ENCODE data around the gene PRKAR2B.

Gene PRKAR2B

DNA sequence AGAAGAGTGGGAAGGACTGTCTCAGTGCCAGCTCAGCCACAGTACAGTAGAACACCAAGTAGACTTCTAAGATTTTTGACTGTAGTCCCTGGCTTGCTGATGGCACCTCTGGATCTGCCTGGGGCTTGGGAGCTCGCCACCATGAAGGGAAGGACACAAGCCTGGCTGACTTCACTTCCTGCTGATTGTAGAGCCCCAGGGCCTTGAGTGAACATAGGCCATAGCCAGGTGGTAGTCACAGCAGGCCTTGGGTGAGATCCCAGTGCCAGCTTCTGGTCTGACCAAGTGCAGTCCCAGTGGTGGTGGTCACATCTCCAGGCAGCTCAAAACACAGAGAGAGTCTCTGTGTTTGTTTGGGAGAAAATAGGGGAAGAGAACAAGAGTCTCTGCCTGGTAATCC, 66.7 kb downstream of the PRKAR2B start:
- no peak overlapping the region for H3K27ac Mint-ChIP-seq
- H3K27me3 Mint-ChIP-seq (ENCODE audit: low read depth, poor library complexity), result no peaks in the 10 kb centered on the region
- TF ChIP-seq, protein P1, sequence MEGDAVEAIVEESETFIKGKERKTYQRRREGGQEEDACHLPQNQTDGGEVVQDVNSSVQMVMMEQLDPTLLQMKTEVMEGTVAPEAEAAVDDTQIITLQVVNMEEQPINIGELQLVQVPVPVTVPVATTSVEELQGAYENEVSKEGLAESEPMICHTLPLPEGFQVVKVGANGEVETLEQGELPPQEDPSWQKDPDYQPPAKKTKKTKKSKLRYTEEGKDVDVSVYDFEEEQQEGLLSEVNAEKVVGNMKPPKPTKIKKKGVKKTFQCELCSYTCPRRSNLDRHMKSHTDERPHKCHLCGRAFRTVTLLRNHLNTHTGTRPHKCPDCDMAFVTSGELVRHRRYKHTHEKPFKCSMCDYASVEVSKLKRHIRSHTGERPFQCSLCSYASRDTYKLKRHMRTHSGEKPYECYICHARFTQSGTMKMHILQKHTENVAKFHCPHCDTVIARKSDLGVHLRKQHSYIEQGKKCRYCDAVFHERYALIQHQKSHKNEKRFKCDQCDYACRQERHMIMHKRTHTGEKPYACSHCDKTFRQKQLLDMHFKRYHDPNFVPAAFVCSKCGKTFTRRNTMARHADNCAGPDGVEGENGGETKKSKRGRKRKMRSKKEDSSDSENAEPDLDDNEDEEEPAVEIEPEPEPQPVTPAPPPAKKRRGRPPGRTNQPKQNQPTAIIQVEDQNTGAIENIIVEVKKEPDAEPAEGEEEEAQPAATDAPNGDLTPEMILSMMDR (IDR thresholded peaks at IDR 0.05), result no peak
- no peaks in the 10 kb centered on the region for H3K36me3 Mint-ChIP-seq (ENCODE audit: low read depth)
- H3K4me1 Mint-ChIP-seq, result no peaks in the 10 kb centered on the region
- H3K4me3 Mint-ChIP-seq, result no peak overlapping the region
- DNase-seq, result no peak
- no peaks in the 10 kb centered on the region for H3K9me3 Mint-ChIP-seq

DNA sequence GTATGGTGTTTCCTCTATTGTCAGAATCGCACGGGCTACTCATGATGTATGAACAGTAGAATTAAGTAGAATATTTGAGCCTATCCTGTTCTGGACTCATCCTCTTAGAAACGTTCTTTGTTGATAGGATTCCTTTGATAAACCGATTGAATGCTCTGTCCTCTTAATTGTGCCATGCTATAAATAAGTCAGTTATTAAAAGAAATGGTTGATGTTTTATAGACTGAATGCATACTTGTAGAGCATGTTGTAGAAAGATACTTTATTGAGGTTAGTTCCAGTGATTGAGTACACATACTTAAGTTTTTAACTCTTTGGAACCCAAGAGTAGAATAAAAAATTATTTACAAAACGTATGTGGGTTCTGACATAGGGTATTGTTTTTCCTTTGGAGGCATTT, 69.4 kb downstream of the PRKAR2B start:
- no peak overlapping the region for H3K27ac Mint-ChIP-seq
- no peak for DNase-seq
- H3K9me3 Mint-ChIP-seq, result no peaks in the 10 kb centered on the region
- H3K4me3 Mint-ChIP-seq, result no peak overlapping the region
- no peaks in the 10 kb centered on the region for H3K27me3 Mint-ChIP-seq (ENCODE audit: low read depth, poor library complexity)
- TF ChIP-seq, protein P1 (IDR thresholded peaks at IDR 0.05), result no peak
- no peaks in the 10 kb centered on the region for H3K36me3 Mint-ChIP-seq (ENCODE audit: low read depth)
- H3K4me1 Mint-ChIP-seq, result no peaks in the 10 kb centered on the region

DNA sequence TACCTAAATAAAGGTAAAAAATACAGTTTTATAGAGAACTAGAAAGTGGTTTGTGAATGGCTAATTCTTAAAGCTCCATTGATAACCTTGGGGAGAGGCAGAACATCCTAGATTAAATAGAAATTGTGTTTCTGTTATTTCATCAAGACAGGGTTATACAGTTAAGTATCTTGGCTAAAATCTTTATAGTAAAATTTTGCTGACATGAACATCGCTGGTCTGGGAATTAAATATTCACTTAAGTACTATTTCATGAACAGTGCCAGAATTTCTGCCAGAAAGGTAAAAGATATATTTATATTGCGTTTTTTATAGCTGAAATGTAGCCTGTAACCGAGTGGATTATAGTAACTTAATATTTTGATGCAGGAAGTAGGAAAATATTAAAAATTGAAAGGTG, 70.6 kb downstream of the PRKAR2B start:
- Mint-ChIP-seq H3K9me3 (no peaks in the 10 kb centered on the region), H3K4me3 (no peak overlapping the region), H3K27ac (no peak overlapping the region), H3K36me3 (ENCODE audit: low read depth) (no peaks in the 10 kb centered on the region), H3K27me3 (ENCODE audit: low read depth, poor library complexity) (no peaks in the 10 kb centered on the region), H3K4me1 (peaks cover 6% of the 10 kb centered on the region)
- no peak for DNase-seq
- TF ChIP-seq, protein P1 (IDR thresholded peaks at IDR 0.05), result no peak

DNA sequence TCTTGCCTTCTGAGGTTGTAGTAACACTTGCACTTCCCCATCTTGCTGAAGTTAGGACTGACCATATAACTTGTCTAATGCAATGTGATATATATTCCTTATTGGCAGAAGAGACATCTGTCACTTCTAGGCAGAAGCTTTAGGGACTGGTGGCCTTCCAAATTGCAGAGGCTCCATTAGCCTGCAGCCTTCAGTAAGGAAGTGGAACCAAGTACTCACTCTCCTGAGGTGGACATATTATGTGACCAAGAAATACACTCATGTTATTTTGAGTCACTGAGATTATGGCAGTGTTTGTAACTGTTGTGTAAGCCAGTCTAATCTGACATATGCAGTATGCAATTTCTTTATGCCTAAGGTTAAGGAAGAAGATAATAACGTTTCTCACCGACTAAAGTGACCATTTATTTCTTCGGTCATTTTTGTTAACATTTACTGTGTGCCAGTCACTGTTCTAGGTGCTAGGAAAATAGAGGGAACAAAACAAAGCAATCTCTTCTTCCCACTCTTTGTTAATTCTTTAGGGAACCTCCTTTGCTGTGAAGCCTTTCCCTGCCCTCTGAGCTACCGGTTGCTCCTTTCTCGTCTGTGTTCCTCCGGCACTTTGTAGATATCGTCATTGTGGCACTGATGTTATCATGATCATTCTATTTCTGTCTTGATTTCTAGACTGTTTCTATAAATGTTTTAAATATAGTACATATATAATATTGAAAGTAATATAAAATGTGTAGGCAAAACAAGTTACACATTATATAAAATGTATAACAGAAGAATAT, 71.4 kb downstream of the PRKAR2B start:
- Mint-ChIP-seq H3K9me3 (no peaks in the 10 kb centered on the region), H3K27me3 (ENCODE audit: low read depth, poor library complexity) (no peaks in the 10 kb centered on the region), H3K4me3 (no peak overlapping the region), H3K4me1 (peaks cover 6% of the 10 kb centered on the region), H3K27ac (no peak overlapping the region), H3K36me3 (ENCODE audit: low read depth) (no peaks in the 10 kb centered on the region)
- TF ChIP-seq, protein P1 (IDR thresholded peaks at IDR 0.05), result no peak
- no peak for DNase-seq

DNA sequence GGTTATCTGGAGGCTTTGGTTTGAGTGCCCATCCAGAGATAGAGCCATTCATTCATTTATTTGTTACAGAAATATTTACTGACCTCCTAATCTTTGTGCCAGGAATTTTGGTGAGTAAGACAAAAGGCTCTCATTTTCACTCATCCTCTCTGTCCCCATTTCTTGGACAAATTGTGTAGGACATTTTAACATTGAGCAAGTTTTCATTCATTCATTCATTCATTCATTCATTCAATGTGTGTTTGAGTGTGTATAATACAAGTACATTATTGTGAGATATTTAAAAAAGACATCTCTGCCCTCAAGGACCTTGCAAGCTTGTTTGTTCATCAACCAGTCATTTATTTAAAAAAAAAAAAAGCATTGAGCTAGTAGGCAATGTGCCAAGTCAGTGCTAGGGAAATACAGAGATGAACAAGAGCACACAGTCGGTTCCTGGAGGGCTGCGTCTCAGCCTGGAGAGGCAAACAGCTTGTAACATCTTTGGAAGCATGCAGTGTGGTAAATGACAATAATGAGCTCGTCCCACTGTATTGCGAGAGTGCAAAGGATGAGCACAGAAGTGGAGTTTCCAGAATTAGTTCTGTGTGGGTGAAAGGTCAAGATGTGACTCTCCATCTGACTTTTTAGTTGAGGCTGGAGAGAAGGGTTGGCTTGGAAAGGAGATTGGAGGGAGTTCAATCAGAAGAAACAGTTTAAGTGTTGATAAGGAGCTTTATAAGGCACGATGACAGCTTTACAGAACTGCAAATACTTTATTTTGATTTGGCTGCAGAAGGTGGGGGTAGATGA, 73.8 kb downstream of the PRKAR2B start:
- TF ChIP-seq, protein P1 (IDR thresholded peaks at IDR 0.05), result no peak
- H3K4me3 Mint-ChIP-seq, result no peak overlapping the region
- H3K36me3 Mint-ChIP-seq (ENCODE audit: low read depth), result no peaks in the 10 kb centered on the region
- DNase-seq, result no peak
- H3K9me3 Mint-ChIP-seq, result no peaks in the 10 kb centered on the region
- peaks cover 6% of the 10 kb centered on the region for H3K4me1 Mint-ChIP-seq
- no peaks in the 10 kb centered on the region for H3K27me3 Mint-ChIP-seq (ENCODE audit: low read depth, poor library complexity)
- no peak overlapping the region for H3K27ac Mint-ChIP-seq
